Measurements from ENCODE around the gene PDYN. TPM values are rescaled to one million over a fixed set of nuclear protein-coding genes. Genes with fewer than 3 reads are reported as not detected.

PDYN gene
- total RNA-seq, 6 experiments from 2014 or later: not detected

- Mint-ChIP-seq H3K4me3 (no peak overlapping the region), H3K9me3 (no peaks in the 10 kb centered on the region)
- TF ChIP-seq CTCF (IDR thresholded peaks at IDR 0.05): no peak
These were observed 42.3 kb downstream of the PDYN start for GRCh38 chr20:1951436-1952115.

GRCh38 chr20:1950836-1951235 is 43.0 kb downstream of the PDYN start:
- no peak overlapping the region for H3K4me3 Mint-ChIP-seq
- peaks cover 36% of the 10 kb centered on the region for H3K27me3 Mint-ChIP-seq (ENCODE audit: insufficient read depth)
- no peaks in the 10 kb centered on the region for H3K9me3 Mint-ChIP-seq
- no peak for TF ChIP-seq CTCF (IDR thresholded peaks at IDR 0.05)
- H3K27ac Mint-ChIP-seq: no peak overlapping the region
- no peaks in the 10 kb centered on the region for H3K36me3 Mint-ChIP-seq (ENCODE audit: low read depth)
- DNase-seq: no peak
- H3K4me1 Mint-ChIP-seq (ENCODE audit: low read depth): peaks cover 6% of the 10 kb centered on the region; the same call in 1 of the 2 replicates

More at GRCh38 chr20:1951436-1952115, 42.3 kb downstream of the PDYN start:
- Mint-ChIP-seq H3K27me3 (ENCODE audit: insufficient read depth) (peaks cover 34% of the 10 kb centered on the region), H3K36me3 (ENCODE audit: low read depth) (no peaks in the 10 kb centered on the region), H3K4me1 (ENCODE audit: low read depth) (peaks cover 5% of the 10 kb centered on the region; the same call in 1 of the 2 replicates), H3K27ac (no peak overlapping the region)
- no peak for DNase-seq

GRCh38 chr20:1949347-1950100 is 44.3 kb downstream of the PDYN start:
- DNase-seq: no peak
- Mint-ChIP-seq H3K27ac (no peak overlapping the region), H3K27me3 (ENCODE audit: insufficient read depth) (peaks cover 46% of the 10 kb centered on the region), H3K9me3 (no peaks in the 10 kb centered on the region), H3K4me1 (ENCODE audit: low read depth) (peaks cover 6% of the 10 kb centered on the region; the same call in 1 of the 2 replicates), H3K4me3 (no peak overlapping the region), H3K36me3 (ENCODE audit: low read depth) (no peaks in the 10 kb centered on the region)
- TF ChIP-seq CTCF (IDR thresholded peaks at IDR 0.05): no peak

DNA sequence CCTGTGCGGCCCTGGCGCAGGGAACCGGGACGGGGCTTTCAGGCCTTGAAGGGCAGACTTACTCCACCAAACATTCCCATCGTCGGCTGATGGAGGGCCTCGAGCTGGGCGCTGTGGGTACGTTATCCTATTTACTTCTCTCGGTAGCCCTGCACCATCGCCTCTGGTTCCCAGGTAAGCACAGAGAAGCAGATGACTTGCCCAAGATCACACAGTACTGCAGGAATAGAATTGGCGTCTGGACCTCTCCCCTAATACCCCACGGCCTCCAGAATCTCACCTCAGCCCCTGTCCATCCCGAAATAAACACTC is 46.4 kb downstream of the PDYN start:
- H3K27ac Mint-ChIP-seq: no peak overlapping the region
- no peak overlapping the region for H3K4me3 Mint-ChIP-seq
- peaks cover 54% of the 10 kb centered on the region for H3K27me3 Mint-ChIP-seq (ENCODE audit: insufficient read depth)

More for the DNA sequence above, 46.4 kb downstream of the PDYN start:
- no peak for DNase-seq
- no peak for TF ChIP-seq CTCF (IDR thresholded peaks at IDR 0.05)
- H3K9me3 Mint-ChIP-seq: no peaks in the 10 kb centered on the region
- H3K36me3 Mint-ChIP-seq (ENCODE audit: low read depth): no peaks in the 10 kb centered on the region
- H3K4me1 Mint-ChIP-seq (ENCODE audit: low read depth): peaks cover 6% of the 10 kb centered on the region; the same call in 1 of the 2 replicates

Measured in HFFc6 (cell line).